ENCODE data around the gene PRR16. TPM values are rescaled to one million over a fixed set of nuclear protein-coding genes. Genes with fewer than 3 reads are reported as not detected.
"Not testable (repeated sequence)": the region's sequence is repeated elsewhere in the genome, so short reads cannot be mapped to it uniquely, and the experiment has no call there.

Gene PRR16
- total RNA-seq, 1 donor from 2014 or later: 19.6 TPM

- intact Hi-C loops (cut with DNase I): no loop called here
- H3K4me3 ChIP-seq: no peak overlapping the region
- TF ChIP-seq CTCF (IDR thresholded peaks at IDR 0.05): no peak
- TF ChIP-seq POLR2AphosphoS5 (IDR thresholded peaks at IDR 0.05; ENCODE audit: insufficient read depth in 1 of 2, low read depth in 1 of 2): no peak
- TF ChIP-seq POLR2A (IDR thresholded peaks at IDR 0.05): no peak
These were observed 12.7 kb upstream of the PRR16 start for GRCh38 chr5:120451445-120451844.

GRCh38 chr5:120452471-120452870 is 11.6 kb upstream of the PRR16 start:
- intact Hi-C loops (cut with DNase I): no loop called here
- H3K36me3 ChIP-seq: no peaks in the 10 kb centered on the region
- TF ChIP-seq POLR2A (IDR thresholded peaks at IDR 0.05): no peak
- TF ChIP-seq CTCF (IDR thresholded peaks at IDR 0.05): no peak
- TF ChIP-seq POLR2AphosphoS5 (IDR thresholded peaks at IDR 0.05; ENCODE audit: insufficient read depth in 1 of 2, low read depth in 1 of 2): no peak
- H3K27me3 ChIP-seq: no peaks in the 10 kb centered on the region
- no peak overlapping the region for H3K4me3 ChIP-seq
- no peaks in the 10 kb centered on the region for H3K4me1 ChIP-seq
- no peak overlapping the region for H3K27ac ChIP-seq
- DNase-seq (ENCODE audit: extremely low spot score in 2 of 2): no peak
- no peaks in the 10 kb centered on the region for H3K9me3 ChIP-seq

More at GRCh38 chr5:120451445-120451844, 12.7 kb upstream of the PRR16 start:
- Histone ChIP-seq H3K27ac (no peak overlapping the region), H3K36me3 (no peaks in the 10 kb centered on the region), H3K9me3 (no peaks in the 10 kb centered on the region), H3K4me1 (no peaks in the 10 kb centered on the region), H3K27me3 (no peaks in the 10 kb centered on the region)
- DNase-seq (ENCODE audit: extremely low spot score in 2 of 2): no peak

GRCh38 chr5:120454094-120454798 is 9.9 kb upstream of the PRR16 start:
- intact Hi-C loops (cut with DNase I): no loop called here
- no peak for TF ChIP-seq POLR2A (IDR thresholded peaks at IDR 0.05)
- TF ChIP-seq POLR2AphosphoS5 (IDR thresholded peaks at IDR 0.05; ENCODE audit: insufficient read depth in 1 of 2, low read depth in 1 of 2): no peak
- no peak for DNase-seq (ENCODE audit: extremely low spot score in 2 of 2)

GRCh38 chr5:120456006-120456405 is 8.1 kb upstream of the PRR16 start:
- Histone ChIP-seq H3K36me3 (no peaks in the 10 kb centered on the region), H3K27me3 (no peaks in the 10 kb centered on the region), H3K4me1 (no peaks in the 10 kb centered on the region), H3K9me3 (no peaks in the 10 kb centered on the region), H3K4me3 (no peak overlapping the region), H3K27ac (no peak overlapping the region)
- no peak for DNase-seq (ENCODE audit: extremely low spot score in 2 of 2)
- intact Hi-C loops (cut with DNase I): no loop called here
- no peak for TF ChIP-seq CTCF (IDR thresholded peaks at IDR 0.05)
- TF ChIP-seq POLR2A (IDR thresholded peaks at IDR 0.05): no peak
- no peak for TF ChIP-seq POLR2AphosphoS5 (IDR thresholded peaks at IDR 0.05; ENCODE audit: insufficient read depth in 1 of 2, low read depth in 1 of 2)

More at GRCh38 chr5:120454094-120454798, 9.9 kb upstream of the PRR16 start:
- H3K27ac ChIP-seq: no peak overlapping the region
- H3K27me3 ChIP-seq: no peaks in the 10 kb centered on the region
- H3K4me3 ChIP-seq: no peak overlapping the region
- no peaks in the 10 kb centered on the region for H3K9me3 ChIP-seq
- no peaks in the 10 kb centered on the region for H3K36me3 ChIP-seq
- H3K4me1 ChIP-seq: no peaks in the 10 kb centered on the region

GRCh38 chr5:120457839-120458507 is 6.1 kb upstream of the PRR16 start:
- intact Hi-C loops (cut with DNase I): no loop called here
- H3K27ac ChIP-seq: no peak overlapping the region
- no peak for DNase-seq (ENCODE audit: extremely low spot score in 2 of 2)

GRCh38 chr5:120458508-120458847 is 5.6 kb upstream of the PRR16 start:
- H3K27ac ChIP-seq; H3K36me3 ChIP-seq; intact Hi-C loops (cut with DNase I); H3K4me3 ChIP-seq; H3K27me3 ChIP-seq; DNase-seq (ENCODE audit: extremely low spot score in 2 of 2); H3K4me1 ChIP-seq; H3K9me3 ChIP-seq: not testable (repeated sequence)

More at GRCh38 chr5:120457839-120458507, 6.1 kb upstream of the PRR16 start:
- Histone ChIP-seq H3K4me3 (peak overlapping the region in 1 of 2 donors; percentile 31), H3K36me3 (no peaks in the 10 kb centered on the region), H3K9me3 (no peaks in the 10 kb centered on the region), H3K4me1 (no peaks in the 10 kb centered on the region), H3K27me3 (no peaks in the 10 kb centered on the region)
- TF ChIP-seq POLR2A (IDR thresholded peaks at IDR 0.05): no peak
- TF ChIP-seq CTCF (IDR thresholded peaks at IDR 0.05): peak in 2 of 3 experiments; percentile 39 to 59
- TF ChIP-seq POLR2AphosphoS5 (IDR thresholded peaks at IDR 0.05; ENCODE audit: insufficient read depth in 1 of 2, low read depth in 1 of 2): no peak
